GM19468 (cell line): Measurements from ENCODE around the gene MLN.
A peak's percentile ranks its signal among the peaks of the same experiment; 100 is the strongest.

Experiments used
- ATAC-seq: cut with Tn5 transposase; IDR thresholded peaks from one replicate; pipeline ENCODE4 v1.9.1; 2021; ENCODE audit warnings: mild to moderate bottlenecking, moderate library complexity, moderate number of reproducible peaks; ENCODE audit not compliant: unreplicated experiment; ENCODE audit errors: extremely low read depth

The MLN gene

DNA sequence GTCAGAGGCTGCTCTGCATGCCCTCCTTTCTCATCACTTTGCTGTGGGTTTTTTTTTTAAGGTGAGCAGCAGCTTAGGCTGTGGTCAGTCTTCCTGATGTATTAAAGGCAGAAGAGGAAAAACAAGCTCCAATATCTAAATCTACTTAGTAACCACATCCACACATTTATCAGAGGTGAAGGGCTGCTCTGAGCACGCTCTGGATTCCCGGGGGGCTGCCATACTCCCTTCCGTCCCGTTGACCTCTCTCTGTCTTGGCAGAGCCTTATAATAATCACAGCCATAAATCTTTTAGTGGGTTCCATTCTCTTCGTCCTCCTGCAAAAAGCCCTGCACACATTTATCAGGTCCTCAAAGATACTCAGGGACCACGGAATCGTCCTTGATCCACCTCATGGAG is 12.2 kb downstream of the MLN start:
- no peak for ATAC-seq

- no peak for ATAC-seq
Measured at GRCh38 chr6:33790910-33791309, 12.9 kb downstream of the MLN start.

GRCh38 chr6:33790379-33790778 is 13.4 kb downstream of the MLN start:
- no peak for ATAC-seq

DNA sequence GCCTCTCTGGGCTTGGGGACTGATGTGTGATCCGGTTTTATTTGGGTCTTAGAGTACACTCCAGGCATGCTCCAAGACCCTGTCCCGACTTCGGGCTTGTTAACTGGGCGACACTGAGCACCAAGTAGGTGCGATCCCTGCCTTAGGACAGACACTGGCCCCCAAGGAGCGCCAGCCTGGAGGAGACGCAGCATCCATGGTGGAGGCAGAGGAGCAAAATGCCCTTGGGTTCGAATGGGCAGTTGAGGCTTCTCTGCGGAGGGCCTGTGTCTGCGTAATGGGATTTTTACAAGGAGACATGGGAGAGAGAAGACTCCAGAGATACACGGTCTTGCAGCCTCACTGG is 14.3 kb downstream of the MLN start:
- ATAC-seq, result no peak

DNA sequence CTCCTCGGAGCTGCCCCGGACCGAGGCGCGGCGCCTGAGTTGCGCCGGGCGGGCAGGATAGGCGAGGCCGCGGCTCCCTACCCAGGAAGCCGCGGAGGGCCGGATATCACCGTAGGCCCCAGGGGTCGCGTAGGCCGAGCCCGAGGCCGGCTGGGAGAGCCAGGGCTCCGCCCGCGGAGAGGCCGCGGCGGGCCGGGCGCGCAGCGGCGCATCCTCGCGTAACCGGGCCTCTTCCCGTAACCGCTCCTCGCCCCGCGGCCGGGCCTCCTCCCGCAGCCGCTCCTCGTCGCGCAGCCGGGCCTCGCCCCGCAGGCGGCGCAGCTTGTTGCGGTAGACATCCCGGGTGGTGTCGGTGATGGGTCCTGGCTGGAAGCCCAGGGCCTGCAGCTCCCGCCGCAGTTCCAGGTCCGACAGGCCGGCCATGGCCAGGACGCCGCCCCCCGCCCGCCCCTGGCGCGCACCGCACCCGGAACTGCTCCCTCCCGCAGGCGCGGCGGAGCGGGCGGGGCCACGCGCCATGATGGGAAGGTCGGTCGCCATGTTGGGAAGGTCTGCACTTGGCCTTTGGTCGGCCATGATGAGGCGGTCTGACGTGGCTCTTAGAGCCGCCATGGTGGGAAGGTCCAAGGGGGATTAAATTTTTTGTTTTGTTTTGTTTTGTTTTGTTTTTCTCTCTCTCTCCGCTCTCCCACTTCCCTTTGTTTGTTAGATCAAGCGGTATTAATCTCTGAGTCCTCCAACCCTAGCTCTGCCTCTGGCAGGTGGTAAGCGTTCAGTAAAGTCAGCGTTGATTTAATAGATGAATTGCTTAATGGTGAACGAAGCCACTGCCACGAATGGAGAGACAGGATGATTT is 14.9 kb downstream of the MLN start, which contains the start of gene LEMD2:
Gene LEMD2, minus strand, starts transcription at position 437 of the 856 bp plus-strand sequence. Its CDS starts 14 bp downstream, at position 423.
- peak; percentile 67 for ATAC-seq

- no peak for ATAC-seq
Measured at GRCh38 chr6:33787954-33788693, 15.7 kb downstream of the MLN start.

GRCh38 chr6:33787346-33787953 is 16.4 kb downstream of the MLN start:
- no peak for ATAC-seq

DNA sequence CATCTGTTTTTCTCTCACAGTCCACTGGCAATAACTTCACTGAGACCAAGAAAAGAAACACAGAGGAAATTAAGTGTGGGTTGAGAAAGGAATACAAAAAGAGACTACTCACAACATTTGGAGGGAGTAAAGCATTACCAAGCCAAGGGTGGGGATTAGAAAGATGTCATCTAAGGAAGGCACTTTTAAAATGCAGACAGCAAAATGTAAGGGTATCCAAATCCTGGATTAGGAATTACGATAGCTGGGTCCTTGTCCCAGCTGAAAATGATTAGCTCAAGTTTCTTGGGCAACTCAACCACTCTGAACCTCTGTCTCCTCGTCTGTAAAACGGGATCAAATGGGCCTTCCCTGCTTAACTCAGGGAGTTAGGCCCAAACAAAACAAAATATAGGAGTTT is 17.1 kb downstream of the MLN start:
- ATAC-seq, result no peak

- ATAC-seq, result no peak
Measured at GRCh38 chr6:33785778-33786177, 18.0 kb downstream of the MLN start.

- ATAC-seq, result no peak
Measured at GRCh38 chr6:33784787-33785186, 19.0 kb downstream of the MLN start.

- ATAC-seq, result no peak
Measured at GRCh38 chr6:33783781-33784520, 19.9 kb downstream of the MLN start.

DNA sequence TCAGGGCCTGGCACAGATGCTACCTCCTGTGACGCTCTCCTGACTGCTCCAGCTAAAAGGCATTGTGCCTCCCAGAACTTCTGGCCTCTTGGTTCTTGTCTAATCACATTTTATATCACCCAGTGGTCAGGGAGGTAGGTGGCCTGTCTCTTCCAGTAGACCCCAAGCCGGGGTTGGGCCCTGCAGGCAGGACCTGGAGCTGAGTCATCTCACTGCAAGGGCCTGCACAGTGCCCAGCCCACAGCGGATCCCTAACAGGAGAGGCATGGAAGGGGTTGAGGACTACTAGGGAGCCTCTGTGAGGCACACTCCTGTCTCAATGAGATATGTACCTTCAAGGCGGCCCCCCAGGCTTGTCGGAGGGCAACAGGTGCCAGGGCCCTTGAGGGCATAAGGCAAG is 21.2 kb downstream of the MLN start:
- no peak for ATAC-seq

DNA sequence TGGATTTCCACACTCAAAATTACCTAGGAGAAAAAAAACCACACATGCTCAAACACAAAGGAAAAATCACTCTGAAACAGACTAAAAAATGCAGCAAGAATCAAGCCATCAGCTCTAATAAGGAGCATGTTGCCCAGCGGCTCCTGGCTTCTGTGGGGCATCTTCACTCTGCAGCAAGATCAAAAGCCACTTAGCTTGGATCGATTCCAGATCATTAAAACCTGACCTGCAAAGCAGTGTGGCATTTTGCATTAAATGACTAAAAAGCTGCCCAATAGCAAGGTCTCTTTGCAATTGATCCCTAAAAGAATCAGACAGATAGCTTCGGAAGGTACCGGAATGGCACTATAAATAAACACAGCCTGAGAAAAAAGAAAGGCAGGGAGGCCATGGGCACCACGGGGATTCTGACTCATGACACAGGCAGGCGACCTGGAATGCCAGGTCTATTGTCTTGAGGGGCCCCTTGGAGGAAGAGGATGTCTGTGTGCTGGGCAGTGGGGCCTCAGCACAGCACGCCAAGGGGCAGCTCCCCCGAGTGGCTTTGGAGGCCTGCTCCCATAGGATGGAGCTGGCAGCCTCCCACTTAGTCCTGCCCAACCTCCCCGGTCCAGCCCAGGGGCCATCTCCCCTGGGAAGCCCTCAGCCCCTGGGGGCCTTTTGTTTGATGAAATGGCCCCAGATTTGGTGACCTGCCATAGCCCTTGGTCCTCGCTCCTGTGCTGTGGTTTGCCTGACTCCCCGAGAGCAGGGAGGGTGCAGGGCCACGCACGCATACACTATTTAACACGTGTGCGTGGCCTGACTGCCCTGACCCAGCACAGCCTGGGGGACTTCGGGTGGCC is 22.4 kb downstream of the MLN start:
- ATAC-seq, result no peak

- no peak for ATAC-seq
Measured at GRCh38 chr6:33779895-33780294, 23.9 kb downstream of the MLN start.

DNA sequence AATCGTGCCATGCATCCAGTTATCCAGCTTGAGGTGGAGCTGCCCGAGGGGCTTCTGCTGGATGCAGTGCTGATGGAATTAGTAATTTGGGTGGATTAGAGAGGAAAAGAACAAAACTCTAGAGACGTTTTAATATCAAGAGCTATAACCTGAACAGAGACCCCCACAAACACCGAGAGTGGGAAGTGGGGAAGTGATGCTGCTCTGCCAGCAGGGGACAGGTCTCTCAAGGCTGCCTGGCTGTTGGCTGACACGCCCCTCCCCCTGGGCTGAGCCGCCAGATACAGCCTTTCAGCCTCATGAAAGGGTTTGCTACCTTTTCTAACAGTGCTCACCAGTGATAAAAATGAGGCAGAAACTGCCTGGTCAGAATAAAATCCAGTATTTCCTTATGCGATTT is 24.5 kb downstream of the MLN start:
- ATAC-seq, result no peak

DNA sequence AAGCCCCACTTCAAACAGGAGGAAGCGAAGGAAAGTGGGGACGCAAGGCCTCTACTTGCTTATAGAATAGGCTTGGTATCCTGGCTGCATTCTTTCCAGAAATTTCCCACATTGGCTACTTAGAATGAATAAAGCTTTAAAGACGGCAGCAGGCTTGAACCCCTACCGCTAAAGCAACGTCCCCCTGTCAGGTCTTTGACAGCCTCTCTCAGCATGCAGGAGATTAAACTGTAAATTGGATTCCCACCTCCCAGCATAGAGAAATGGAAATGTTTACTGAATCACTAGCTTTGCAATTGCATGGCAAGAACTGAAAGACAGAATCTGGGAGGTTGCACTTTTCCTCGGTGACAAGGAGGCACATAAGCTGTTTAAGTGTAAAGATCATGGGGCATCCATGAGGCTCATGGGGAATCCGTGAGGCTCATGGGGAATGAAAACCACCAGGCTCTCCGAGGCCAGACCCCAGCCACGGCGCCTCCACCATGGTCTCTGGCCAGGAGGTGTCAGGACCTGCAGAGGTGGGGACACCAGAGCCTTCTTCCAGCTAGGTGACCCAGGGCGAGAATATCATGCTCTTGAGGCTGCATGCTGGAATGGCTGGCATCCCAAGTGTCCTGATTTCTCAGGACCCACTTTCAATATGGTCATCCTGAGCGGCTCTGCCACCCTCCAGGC is 25.2 kb downstream of the MLN start:
- ATAC-seq, result no peak

- ATAC-seq, result no peak
Measured at GRCh38 chr6:33777398-33778388, 26.1 kb downstream of the MLN start.

DNA sequence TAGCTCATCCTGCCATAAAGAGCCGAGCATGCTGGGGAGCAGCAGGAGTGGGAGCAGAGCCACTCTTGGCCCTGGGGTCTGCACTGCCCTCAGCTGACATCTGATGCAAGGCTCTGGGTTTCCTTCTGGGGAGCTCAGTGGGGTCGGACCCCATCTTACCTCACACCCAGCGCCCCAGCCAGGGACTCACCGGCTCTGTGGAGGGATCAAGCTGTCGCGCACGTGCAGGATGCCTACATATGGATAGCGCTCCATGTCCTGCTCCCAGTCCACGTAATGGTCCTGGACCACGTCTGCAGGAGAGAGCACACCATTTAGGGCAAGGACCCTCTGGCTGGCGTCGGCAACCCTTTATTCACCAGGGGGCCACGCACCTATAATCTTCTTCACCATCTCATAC is 27.0 kb downstream of the MLN start:
- ATAC-seq, result no peak
